Stomach smooth muscle (tissue), 2 donors: ENCODE data around the gene CHAD.
A peak's percentile ranks its signal among the peaks of the same experiment; 100 is the strongest.

Experiments used
- H3K27ac ChIP-seq: one replicate; pipeline ENCODE4 v1.7.0; 2013; ENCODE audit warnings: mild to moderate bottlenecking, low read length, inconsistent platforms
- H3K27me3 ChIP-seq, 2 donors: one replicate each; pipeline ENCODE4 v1.7.0; 2013; ENCODE audit warnings: low read length in 2 of 2; ENCODE audit not compliant: insufficient read depth in 2 of 2, control insufficient read depth in 1 of 2
- H3K36me3 ChIP-seq, 2 donors: one replicate each; pipeline ENCODE4 v1.7.0; 2013; ENCODE audit warnings: low read length in 2 of 2; ENCODE audit not compliant: control insufficient read depth in 2 of 2, insufficient read depth in 2 of 2
- H3K4me1 ChIP-seq: one replicate; pipeline ENCODE4 v1.7.0; 2013; ENCODE audit warnings: low read length; ENCODE audit not compliant: control insufficient read depth, insufficient read depth
- H3K4me3 ChIP-seq, 2 donors: one replicate each; pipeline ENCODE4 v1.7.0; 2013; ENCODE audit warnings: low read length in 2 of 2
- H3K9ac ChIP-seq, 2 donors: one replicate each; pipeline ENCODE4 v1.7.0; 2013; ENCODE audit warnings: low read length in 2 of 2, mild to moderate bottlenecking in 1 of 2
- H3K9me3 ChIP-seq, 2 donors: one replicate each; pipeline ENCODE4 v1.7.0; 2013; ENCODE audit warnings: low read length in 2 of 2; ENCODE audit not compliant: control insufficient read depth in 2 of 2
- donor health status: healthy.
- donor health status: Pancreatic carcinoma.

Gene CHAD

DNA sequence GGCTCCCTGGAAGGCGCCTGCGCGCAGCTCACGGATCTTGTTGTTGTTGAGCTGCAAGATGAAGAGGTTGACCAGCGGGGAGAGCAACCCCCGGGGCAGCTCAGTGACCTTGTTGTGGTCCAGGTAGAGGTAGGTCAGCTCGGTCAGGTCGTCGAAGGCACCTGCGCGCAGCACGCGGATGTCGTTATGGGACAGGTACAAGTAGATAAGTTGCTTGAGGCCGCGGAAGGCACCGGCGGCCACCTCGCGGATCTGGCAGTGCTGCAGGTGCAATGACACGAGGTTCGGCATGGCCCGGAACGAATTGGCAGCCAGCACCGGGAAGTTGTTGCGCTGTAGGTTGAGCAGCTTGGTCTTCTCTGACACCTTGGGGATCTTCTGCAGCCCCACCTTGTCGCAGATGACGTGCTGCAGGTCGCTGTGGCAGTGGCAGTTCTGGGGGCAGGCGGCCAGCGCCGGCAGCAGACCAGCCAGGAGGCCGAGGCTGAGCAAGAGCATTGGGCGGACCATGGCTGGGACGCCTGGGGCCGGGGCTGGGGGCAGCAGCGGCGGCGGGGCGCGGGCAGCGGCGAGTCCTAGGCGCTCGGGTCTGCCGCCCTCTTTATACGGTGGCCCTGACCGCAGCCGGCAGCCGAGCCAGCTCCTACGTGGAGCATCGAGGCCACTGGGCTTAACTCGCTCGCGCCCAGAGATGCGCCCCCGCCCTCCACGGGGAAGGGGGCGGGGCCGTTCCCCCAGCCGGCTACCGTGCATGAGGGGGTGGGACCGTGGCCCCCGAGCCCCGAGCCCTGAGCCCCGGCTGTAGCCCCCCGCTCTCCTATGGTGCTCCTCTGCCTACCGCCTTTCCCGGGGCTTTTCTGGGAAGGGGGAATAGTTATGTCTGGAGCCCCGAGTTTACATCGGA lies at the start of gene CHAD:
CHAD (minus strand) TSS at position 577 of the 904 bp plus-strand sequence; CDS start at position 510, 67 bp downstream.
- peak within 1 kb of the TSS; percentile 35 to 52 for H3K4me3 ChIP-seq
- H3K9ac ChIP-seq, result no peak within 1 kb of the TSS
- H3K27me3 ChIP-seq, result peaks cover 19 to 28% of the 10 kb centered on the region in 2 donors
- peaks cover 14% of the 10 kb centered on the region for H3K4me1 ChIP-seq
- no peak within 1 kb of the TSS for H3K27ac ChIP-seq
- H3K9me3 ChIP-seq, result no peaks in the 10 kb centered on the region
- no peaks in the 10 kb centered on the region for H3K36me3 ChIP-seq

DNA sequence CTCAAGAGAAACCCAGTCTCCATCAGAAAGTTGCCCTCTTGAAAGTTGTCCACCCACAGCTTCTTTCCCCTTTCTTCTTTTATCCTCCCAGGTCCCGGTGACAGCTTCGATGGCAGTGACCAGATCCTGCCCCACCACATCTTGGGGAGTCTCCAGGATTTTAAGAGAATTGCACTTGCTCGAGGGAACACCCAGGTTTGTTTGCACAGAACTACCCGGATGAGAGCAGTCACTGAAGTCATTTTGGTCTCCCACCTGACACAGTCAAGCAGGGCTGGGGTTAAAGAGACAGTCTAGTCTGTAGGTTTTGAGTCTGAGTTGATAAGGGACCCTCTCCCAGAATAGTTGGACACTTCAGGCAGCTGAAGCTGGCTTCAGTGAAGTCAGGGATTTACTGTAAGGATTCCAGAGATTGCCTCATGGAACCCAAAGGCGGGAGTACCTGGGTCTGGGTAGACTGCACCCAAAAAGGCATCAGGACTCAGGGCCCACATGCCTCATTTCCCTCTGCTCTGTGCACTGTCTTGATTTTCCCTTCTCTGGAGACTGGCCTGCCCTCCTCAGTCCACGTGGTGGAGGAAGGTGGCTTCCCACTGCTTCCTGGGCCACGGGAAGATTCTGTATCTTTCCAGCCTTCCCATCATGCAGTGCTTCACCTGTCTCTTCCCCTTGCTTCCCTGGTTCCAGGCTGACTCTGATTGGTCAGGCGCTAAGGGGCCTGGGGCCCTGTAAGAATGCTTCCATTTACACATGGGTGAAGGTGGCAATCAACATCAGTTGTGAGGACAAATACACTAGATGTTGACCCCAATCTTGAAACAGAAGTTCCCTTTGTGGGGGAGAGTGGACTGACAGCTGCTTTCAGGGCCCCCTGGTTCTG lies 49.1 kb upstream of the CHAD start:
- Histone ChIP-seq H3K27me3 (no peaks in the 10 kb centered on the region), H3K4me3 (no peak overlapping the region), H3K9ac (no peak overlapping the region), H3K4me1 (no peaks in the 10 kb centered on the region), H3K36me3 (no peaks in the 10 kb centered on the region), H3K9me3 (no peaks in the 10 kb centered on the region), H3K27ac (no peak overlapping the region)

DNA sequence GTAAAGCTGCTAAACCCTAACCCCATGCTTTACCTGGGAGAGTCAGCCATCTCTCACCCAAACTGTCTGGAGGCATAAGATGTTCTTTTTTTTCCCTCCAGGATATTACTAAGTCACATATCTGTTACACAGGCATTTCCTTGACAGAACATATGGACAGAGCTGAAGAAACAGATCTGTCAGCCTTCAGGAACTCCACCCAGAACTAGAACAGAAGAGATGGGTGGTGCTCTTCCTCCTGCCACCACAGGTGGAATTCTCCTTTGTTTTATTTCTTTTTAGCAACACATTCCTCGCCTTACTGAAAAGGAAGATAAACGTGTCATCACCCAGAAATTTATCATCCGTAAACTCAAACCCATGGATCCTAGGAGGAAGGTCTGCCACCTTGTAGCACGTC lies 48.3 kb upstream of the CHAD start:
- Histone ChIP-seq H3K36me3 (no peaks in the 10 kb centered on the region), H3K9me3 (no peaks in the 10 kb centered on the region), H3K9ac (no peak overlapping the region)

GRCh38 chr17:50514936-50515702 lies 46.4 kb upstream of the CHAD start:
- no peak overlapping the region for H3K4me3 ChIP-seq
- no peaks in the 10 kb centered on the region for H3K9me3 ChIP-seq
- no peaks in the 10 kb centered on the region for H3K36me3 ChIP-seq
- H3K4me1 ChIP-seq, result no peaks in the 10 kb centered on the region
- H3K27me3 ChIP-seq, result no peaks in the 10 kb centered on the region
- H3K27ac ChIP-seq, result no peak overlapping the region
- H3K9ac ChIP-seq, result no peak overlapping the region

More for the DNA sequence above, 48.3 kb upstream of the CHAD start:
- Histone ChIP-seq H3K27me3 (no peaks in the 10 kb centered on the region), H3K27ac (no peak overlapping the region), H3K4me1 (no peaks in the 10 kb centered on the region), H3K4me3 (no peak overlapping the region)

- Histone ChIP-seq H3K9ac (no peak overlapping the region), H3K4me3 (no peak overlapping the region), H3K36me3 (no peaks in the 10 kb centered on the region), H3K9me3 (no peaks in the 10 kb centered on the region), H3K27ac (no peak overlapping the region), H3K27me3 (no peaks in the 10 kb centered on the region), H3K4me1 (no peaks in the 10 kb centered on the region)
These were observed 45.7 kb upstream of the CHAD start for GRCh38 chr17:50514388-50514787.

DNA sequence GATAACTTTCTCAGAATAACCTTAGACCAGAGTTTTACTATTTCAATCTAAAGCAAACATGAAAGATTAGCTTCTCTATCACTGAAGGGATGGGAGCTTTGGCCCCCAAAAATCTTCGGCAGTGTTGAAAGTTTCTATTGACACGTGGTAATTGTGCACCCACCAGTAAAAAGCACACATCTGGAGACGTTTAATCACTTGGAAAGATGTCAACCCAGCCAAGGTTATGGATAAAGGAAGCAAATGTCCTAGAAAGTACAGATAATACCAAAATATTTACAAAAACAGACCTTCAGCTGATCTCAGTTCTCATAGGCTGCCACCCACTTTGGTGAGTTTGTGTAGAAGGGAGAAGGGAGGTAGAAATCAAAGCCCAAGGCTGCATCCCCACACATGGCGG lies 44.8 kb upstream of the CHAD start:
- Histone ChIP-seq H3K27me3 (no peaks in the 10 kb centered on the region), H3K27ac (no peak overlapping the region), H3K9ac (no peak overlapping the region), H3K4me3 (no peak overlapping the region), H3K36me3 (no peaks in the 10 kb centered on the region), H3K9me3 (no peaks in the 10 kb centered on the region), H3K4me1 (no peaks in the 10 kb centered on the region)

GRCh38 chr17:50511058-50511457 lies 42.4 kb upstream of the CHAD start:
- H3K9me3 ChIP-seq, result no peaks in the 10 kb centered on the region
- no peak overlapping the region for H3K4me3 ChIP-seq
- no peaks in the 10 kb centered on the region for H3K36me3 ChIP-seq
- H3K9ac ChIP-seq, result no peak overlapping the region
- H3K4me1 ChIP-seq, result peaks cover 7% of the 10 kb centered on the region
- H3K27me3 ChIP-seq, result peaks cover 0 to 2% of the 10 kb centered on the region in 2 donors
- no peak overlapping the region for H3K27ac ChIP-seq

GRCh38 chr17:50508573-50509460 lies 40.1 kb upstream of the CHAD start:
- Histone ChIP-seq H3K27me3 (peaks cover 0 to 2% of the 10 kb centered on the region in 2 donors), H3K4me3 (peak overlapping the region; percentile 73), H3K9ac (peak overlapping the region; percentile 62 to 77), H3K27ac (no peak overlapping the region), H3K9me3 (no peaks in the 10 kb centered on the region), H3K36me3 (no peaks in the 10 kb centered on the region), H3K4me1 (peaks cover 7% of the 10 kb centered on the region)

GRCh38 chr17:50507871-50508572 lies 39.3 kb upstream of the CHAD start, which contains the start of gene MYCBPAP:
MYCBPAP (plus strand) TSS chr17:50508439; CDS start chr17:50508675, 236 bp downstream.
- Histone ChIP-seq H3K27me3 (peaks cover 0 to 2% of the 10 kb centered on the region in 2 donors), H3K9ac (peak within 1 kb of the TSS; percentile 62 to 77), H3K4me1 (peaks cover 7% of the 10 kb centered on the region), H3K4me3 (peak within 1 kb of the TSS; percentile 73), H3K9me3 (no peaks in the 10 kb centered on the region), H3K36me3 (no peaks in the 10 kb centered on the region), H3K27ac (no peak within 1 kb of the TSS)
